Measurements from ENCODE around the gene ASRGL1.

- TF ChIP-seq, protein P1, sequence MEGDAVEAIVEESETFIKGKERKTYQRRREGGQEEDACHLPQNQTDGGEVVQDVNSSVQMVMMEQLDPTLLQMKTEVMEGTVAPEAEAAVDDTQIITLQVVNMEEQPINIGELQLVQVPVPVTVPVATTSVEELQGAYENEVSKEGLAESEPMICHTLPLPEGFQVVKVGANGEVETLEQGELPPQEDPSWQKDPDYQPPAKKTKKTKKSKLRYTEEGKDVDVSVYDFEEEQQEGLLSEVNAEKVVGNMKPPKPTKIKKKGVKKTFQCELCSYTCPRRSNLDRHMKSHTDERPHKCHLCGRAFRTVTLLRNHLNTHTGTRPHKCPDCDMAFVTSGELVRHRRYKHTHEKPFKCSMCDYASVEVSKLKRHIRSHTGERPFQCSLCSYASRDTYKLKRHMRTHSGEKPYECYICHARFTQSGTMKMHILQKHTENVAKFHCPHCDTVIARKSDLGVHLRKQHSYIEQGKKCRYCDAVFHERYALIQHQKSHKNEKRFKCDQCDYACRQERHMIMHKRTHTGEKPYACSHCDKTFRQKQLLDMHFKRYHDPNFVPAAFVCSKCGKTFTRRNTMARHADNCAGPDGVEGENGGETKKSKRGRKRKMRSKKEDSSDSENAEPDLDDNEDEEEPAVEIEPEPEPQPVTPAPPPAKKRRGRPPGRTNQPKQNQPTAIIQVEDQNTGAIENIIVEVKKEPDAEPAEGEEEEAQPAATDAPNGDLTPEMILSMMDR (IDR thresholded peaks at IDR 0.05) = no peak
- no peak for TF ChIP-seq EP300 (IDR thresholded peaks at IDR 0.05)
Measured at GRCh38 chr11:62399878-62400266, 62.6 kb downstream of the ASRGL1 start.

Data from esophagus muscularis mucosa (tissue), 3 donors.